CD14-positive monocyte (primary cell): ENCODE measurements around the gene DZIP1. TPM values are rescaled to one million over a fixed set of nuclear protein-coding genes. Genes with fewer than 3 reads are reported as not detected.

ENCODE experiments used
- DNase-seq, 3 donors: peaks; one replicate each; pipeline ENCODE4 v3.0.0-alpha.2; 2011 to 2022
- H2AFZ ChIP-seq: 2 replicates; pipeline ENCODE4 v1.6.0; 2012; ENCODE audit warnings: mild to moderate bottlenecking, low read depth, low read length, inconsistent platforms; ENCODE audit not compliant: insufficient read depth, poor library complexity, severe bottlenecking
- H3K27ac ChIP-seq, 2 donors: 1 replicate in 1 of 2; 2 replicates in 1 of 2; pipeline ENCODE4 v1.5.1; 2012 to 2013; ENCODE audit warnings: low read length in 2 of 2, control low read depth in 1 of 2, inconsistent platforms in 1 of 2, low read depth in 1 of 2, mild to moderate bottlenecking in 1 of 2
- H3K27me3 ChIP-seq, 2 donors: one replicate each; pipeline versions ENCODE4 v1.6.0 to v1.6.1; 2011 to 2013; ENCODE audit warnings: low read length in 2 of 2; ENCODE audit not compliant: control insufficient read depth in 2 of 2, insufficient read depth in 2 of 2
- H3K36me3 ChIP-seq, 2 donors: replicated peaks in 1 of 2; 1 replicate in 1 of 2; 2 replicates in 1 of 2; pipeline versions ENCODE4 v1.5.1 to v1.6.1; 2012 to 2013; ENCODE audit warnings: low read length in 2 of 2, control low read depth in 1 of 2, inconsistent platforms in 1 of 2, mild to moderate bottlenecking in 1 of 2; ENCODE audit not compliant: insufficient read depth in 2 of 2, control insufficient read depth in 1 of 2
- H3K4me1 ChIP-seq, 2 donors: 1 replicate in 1 of 2; 2 replicates in 1 of 2; pipeline versions ENCODE4 v1.5.1 to v1.6.1; 2012 to 2013; ENCODE audit warnings: low read length in 2 of 2, control low read depth in 1 of 2, inconsistent platforms in 1 of 2, mild to moderate bottlenecking in 1 of 2, moderate library complexity in 1 of 2; ENCODE audit not compliant: insufficient read depth in 2 of 2, control insufficient read depth in 1 of 2
- H3K4me2 ChIP-seq: replicated peaks from 2 replicates; pipeline ENCODE3; 2012; ENCODE audit warnings: low read length, moderate library complexity, mild to moderate bottlenecking; ENCODE audit not compliant: poor library complexity, severe bottlenecking; ENCODE audit errors: extremely low read depth
- H3K4me3 ChIP-seq, 3 experiments: fragments of 200-600 bp in 1 of 3; sonication (generic) in 1 of 3; replicated peaks in 1 of 3; 1 replicate in 2 of 3; 2 replicates in 1 of 3; pipeline ENCODE4 v1.5.1; 2011 to 2013; ENCODE audit warnings: low read length in 3 of 3, mild to moderate bottlenecking in 3 of 3, control low read depth in 2 of 3, low read depth in 2 of 3, inconsistent platforms in 1 of 3, moderate library complexity in 1 of 3
- H3K79me2 ChIP-seq: 2 replicates; pipeline ENCODE4 v1.6.0; 2012; ENCODE audit warnings: mild to moderate bottlenecking, control low read depth, inconsistent platforms, low read length, moderate library complexity; ENCODE audit not compliant: insufficient read depth
- H3K9ac ChIP-seq: 2 replicates; pipeline ENCODE4 v1.6.0; 2017; ENCODE audit warnings: low read length, mild to moderate bottlenecking; ENCODE audit not compliant: insufficient read depth, poor library complexity, severe bottlenecking
- H3K9me3 ChIP-seq, 2 donors: replicated peaks in 1 of 2; 1 replicate in 1 of 2; 2 replicates in 1 of 2; pipeline versions ENCODE4 v1.5.1 to v1.6.1; 2012 to 2013; ENCODE audit warnings: low read length in 2 of 2, control low read depth in 1 of 2; ENCODE audit not compliant: control insufficient read depth in 1 of 2, insufficient read depth in 1 of 2
- H4K20me1 ChIP-seq: 2 replicates; pipeline ENCODE4 v1.6.0; 2012; ENCODE audit warnings: mild to moderate bottlenecking, low read length, control low read depth, moderate library complexity; ENCODE audit not compliant: insufficient read depth
- H3K27ac Mint-ChIP-seq, 7 donors: one replicate each; pipeline ENCODE4 v1.8.0; 2020; ENCODE audit warnings: mild to moderate bottlenecking in 7 of 7, mixed read lengths in 7 of 7, moderate library complexity in 6 of 7, inconsistent platforms in 2 of 7
- H3K27me3 Mint-ChIP-seq, 3 donors: one replicate each; pipeline ENCODE4 v1.8.0; 2021 to 2022; ENCODE audit warnings: low read depth in 3 of 3, mild to moderate bottlenecking in 3 of 3, mixed read lengths in 3 of 3, moderate library complexity in 3 of 3, inconsistent platforms in 1 of 3
- H3K36me3 Mint-ChIP-seq, 2 donors: one replicate each; pipeline ENCODE4 v1.8.0; 2020; ENCODE audit warnings: mixed read lengths in 2 of 2, inconsistent platforms in 1 of 2, mild to moderate bottlenecking in 1 of 2
- H3K4me1 Mint-ChIP-seq: one replicate; pipeline ENCODE4 v1.8.0; 2020; ENCODE audit warnings: mild to moderate bottlenecking, mixed read lengths
- H3K4me3 Mint-ChIP-seq, 2 donors: one replicate each; pipeline ENCODE4 v1.8.0; 2020; ENCODE audit warnings: mild to moderate bottlenecking in 2 of 2, mixed read lengths in 2 of 2, moderate library complexity in 1 of 2
- H3K9me3 Mint-ChIP-seq, 7 donors: one replicate each; pipeline ENCODE4 v1.8.0; 2020 to 2022; ENCODE audit warnings: mixed read lengths in 7 of 7, mild to moderate bottlenecking in 6 of 7, moderate library complexity in 6 of 7, inconsistent platforms in 2 of 7
- WGBS: methylation state at CpG from one replicate; pipeline ENCODE4 v1.1.5; 2013; ENCODE audit warnings: missing lambda C conversion rate; ENCODE audit not compliant: insufficient coverage; 5-methylcytosine and 5-hydroxymethylcytosine counted together
- intact Hi-C, 2 donors: fragments of 100-400 bp; cut with micrococcal nuclease; formaldehyde crosslinking; loops; one replicate each; pipeline versions ENCODE4 v1.15.0 to v1.15.1; 2023
- polyA plus RNA-seq, 3 donors: library from polyadenylated mRNA; depleted of rRNA in 1 of 3; unstranded in 2 of 3; stranded (reverse) in 1 of 3; fragments of 300-500 nt in 2 of 3; fragments of >200 nt in 1 of 3; fragmentation: Illumina TruSeq in 2 of 3; gene quantifications; 1 replicate in 2 of 3; 2 replicates in 1 of 3; pipeline ENCODE4 v1.2.3, GENCODE V29; 2012 to 2021
- TF ChIP-seq, protein P1 (sequence below): fragments of 200-600 bp; IDR thresholded peaks from one replicate; pipeline ENCODE4 v1.8.0; 2022; ENCODE audit warnings: antibody characterized with exemption, mild to moderate bottlenecking

DZIP1 gene
- polyA plus RNA-seq, 3 donors = not detected

DNA sequence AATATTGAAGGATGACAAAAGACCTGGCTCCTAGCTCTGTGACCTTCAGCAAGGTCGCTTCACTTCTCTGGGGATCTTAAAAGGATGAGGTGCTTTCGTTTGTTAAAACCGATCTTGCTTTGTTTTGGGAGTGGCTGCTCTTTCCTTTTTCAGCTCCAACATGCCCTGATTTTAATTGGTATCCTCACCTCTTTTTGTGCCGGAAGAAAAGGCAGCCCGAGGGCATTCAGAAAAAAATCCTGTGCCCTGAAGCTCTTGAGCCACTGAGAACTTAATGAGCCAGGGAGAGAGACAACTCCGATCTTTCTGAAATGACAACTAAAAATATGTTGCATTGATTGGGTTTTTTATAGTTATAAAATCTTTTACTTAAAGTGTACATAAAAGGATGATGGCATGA, 72.6 kb downstream of the DZIP1 start:
- no peak for DNase-seq
- Histone ChIP-seq H3K4me1 (no peaks in the 10 kb centered on the region), H3K79me2 (no peaks in the 10 kb centered on the region), H3K36me3 (no peaks in the 10 kb centered on the region), H3K4me3 (no peak overlapping the region), H4K20me1 (no peaks in the 10 kb centered on the region), H3K27ac (no peak overlapping the region), H3K27me3 (no peaks in the 10 kb centered on the region), H3K9me3 (no peaks in the 10 kb centered on the region), H3K4me2 (no peak overlapping the region), H3K9ac (no peak overlapping the region), H2AFZ (no peak overlapping the region)
- WGBS = 100% methylated on average over 2 of the region's 6 CpGs
- Mint-ChIP-seq H3K36me3 (no peaks in the 10 kb centered on the region), H3K4me1 (peaks cover 1% of the 10 kb centered on the region), H3K4me3 (no peak overlapping the region), H3K9me3 (no peaks in the 10 kb centered on the region), H3K27ac (no peak overlapping the region), H3K27me3 (no peaks in the 10 kb centered on the region)
- intact Hi-C loops = no loop called here
- TF ChIP-seq, protein P1, sequence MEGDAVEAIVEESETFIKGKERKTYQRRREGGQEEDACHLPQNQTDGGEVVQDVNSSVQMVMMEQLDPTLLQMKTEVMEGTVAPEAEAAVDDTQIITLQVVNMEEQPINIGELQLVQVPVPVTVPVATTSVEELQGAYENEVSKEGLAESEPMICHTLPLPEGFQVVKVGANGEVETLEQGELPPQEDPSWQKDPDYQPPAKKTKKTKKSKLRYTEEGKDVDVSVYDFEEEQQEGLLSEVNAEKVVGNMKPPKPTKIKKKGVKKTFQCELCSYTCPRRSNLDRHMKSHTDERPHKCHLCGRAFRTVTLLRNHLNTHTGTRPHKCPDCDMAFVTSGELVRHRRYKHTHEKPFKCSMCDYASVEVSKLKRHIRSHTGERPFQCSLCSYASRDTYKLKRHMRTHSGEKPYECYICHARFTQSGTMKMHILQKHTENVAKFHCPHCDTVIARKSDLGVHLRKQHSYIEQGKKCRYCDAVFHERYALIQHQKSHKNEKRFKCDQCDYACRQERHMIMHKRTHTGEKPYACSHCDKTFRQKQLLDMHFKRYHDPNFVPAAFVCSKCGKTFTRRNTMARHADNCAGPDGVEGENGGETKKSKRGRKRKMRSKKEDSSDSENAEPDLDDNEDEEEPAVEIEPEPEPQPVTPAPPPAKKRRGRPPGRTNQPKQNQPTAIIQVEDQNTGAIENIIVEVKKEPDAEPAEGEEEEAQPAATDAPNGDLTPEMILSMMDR = no peak

DNA sequence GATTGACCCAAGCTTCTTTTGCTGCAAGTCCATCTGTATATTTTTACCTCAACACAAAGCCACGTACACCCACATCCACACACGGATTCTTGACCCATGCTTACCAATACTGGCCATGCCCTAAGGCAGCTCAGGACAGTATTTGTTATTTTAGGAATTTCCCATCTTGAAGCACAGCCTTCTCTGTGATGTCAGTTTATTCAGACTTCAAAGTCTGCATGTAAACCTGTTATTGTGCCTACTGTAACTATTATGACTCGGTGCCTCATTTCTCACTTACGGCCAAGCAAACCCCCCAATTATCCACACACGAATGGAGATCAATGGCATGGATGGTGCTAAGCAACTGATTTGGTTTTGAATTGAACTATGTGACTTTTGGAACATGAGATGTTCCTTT, 74.5 kb downstream of the DZIP1 start:
- TF ChIP-seq, protein P1 = no peak

More for the DNA sequence above, 74.5 kb downstream of the DZIP1 start:
- H3K27ac ChIP-seq = no peak overlapping the region
- no peaks in the 10 kb centered on the region for H3K27me3 Mint-ChIP-seq
- no peak for DNase-seq
- peaks cover 0 to 4% of the 10 kb centered on the region in 2 donors for H3K4me1 ChIP-seq
- no peaks in the 10 kb centered on the region for H3K27me3 ChIP-seq
- no peak overlapping the region for H3K9ac ChIP-seq
- WGBS = no CpG with 5 or more reads among the region's 5 CpGs
- intact Hi-C loops = no loop called here
- H3K4me1 Mint-ChIP-seq = peaks cover 3% of the 10 kb centered on the region
- no peak overlapping the region for H3K4me2 ChIP-seq
- no peaks in the 10 kb centered on the region for H3K36me3 Mint-ChIP-seq
- no peak overlapping the region for H3K4me3 Mint-ChIP-seq
- no peaks in the 10 kb centered on the region for H3K79me2 ChIP-seq
- no peaks in the 10 kb centered on the region for H3K9me3 ChIP-seq
- H3K9me3 Mint-ChIP-seq = peaks cover 0 to 7% (median 0%) of the 10 kb centered on the region in 7 donors
- H2AFZ ChIP-seq = no peak overlapping the region
- H3K27ac Mint-ChIP-seq = no peak overlapping the region
- H3K36me3 ChIP-seq = no peaks in the 10 kb centered on the region
- no peak overlapping the region for H3K4me3 ChIP-seq
- no peaks in the 10 kb centered on the region for H4K20me1 ChIP-seq
